ENCODE measurements around the gene HMSD.

Gene HMSD

DNA sequence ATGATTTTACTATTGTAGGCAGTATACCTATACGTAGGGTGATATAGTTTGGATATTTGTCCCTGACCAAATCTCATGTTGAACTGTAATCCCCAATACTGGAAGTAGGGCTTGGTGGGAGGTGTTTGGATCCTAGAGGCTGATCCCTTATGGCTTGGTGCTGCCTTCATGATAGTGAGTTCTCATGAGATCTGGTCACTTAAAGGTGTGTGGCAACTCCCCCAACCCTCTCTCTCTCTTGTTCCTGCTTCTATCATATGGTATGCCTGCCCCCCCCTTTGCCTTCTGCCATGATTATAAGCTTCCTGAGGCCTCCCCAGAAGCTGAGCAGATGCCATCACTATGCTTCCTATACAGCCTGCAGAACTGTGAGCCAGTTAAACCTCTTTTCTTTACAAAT is 43.0 kb upstream of the HMSD start:
- TF ChIP-seq, protein P1, sequence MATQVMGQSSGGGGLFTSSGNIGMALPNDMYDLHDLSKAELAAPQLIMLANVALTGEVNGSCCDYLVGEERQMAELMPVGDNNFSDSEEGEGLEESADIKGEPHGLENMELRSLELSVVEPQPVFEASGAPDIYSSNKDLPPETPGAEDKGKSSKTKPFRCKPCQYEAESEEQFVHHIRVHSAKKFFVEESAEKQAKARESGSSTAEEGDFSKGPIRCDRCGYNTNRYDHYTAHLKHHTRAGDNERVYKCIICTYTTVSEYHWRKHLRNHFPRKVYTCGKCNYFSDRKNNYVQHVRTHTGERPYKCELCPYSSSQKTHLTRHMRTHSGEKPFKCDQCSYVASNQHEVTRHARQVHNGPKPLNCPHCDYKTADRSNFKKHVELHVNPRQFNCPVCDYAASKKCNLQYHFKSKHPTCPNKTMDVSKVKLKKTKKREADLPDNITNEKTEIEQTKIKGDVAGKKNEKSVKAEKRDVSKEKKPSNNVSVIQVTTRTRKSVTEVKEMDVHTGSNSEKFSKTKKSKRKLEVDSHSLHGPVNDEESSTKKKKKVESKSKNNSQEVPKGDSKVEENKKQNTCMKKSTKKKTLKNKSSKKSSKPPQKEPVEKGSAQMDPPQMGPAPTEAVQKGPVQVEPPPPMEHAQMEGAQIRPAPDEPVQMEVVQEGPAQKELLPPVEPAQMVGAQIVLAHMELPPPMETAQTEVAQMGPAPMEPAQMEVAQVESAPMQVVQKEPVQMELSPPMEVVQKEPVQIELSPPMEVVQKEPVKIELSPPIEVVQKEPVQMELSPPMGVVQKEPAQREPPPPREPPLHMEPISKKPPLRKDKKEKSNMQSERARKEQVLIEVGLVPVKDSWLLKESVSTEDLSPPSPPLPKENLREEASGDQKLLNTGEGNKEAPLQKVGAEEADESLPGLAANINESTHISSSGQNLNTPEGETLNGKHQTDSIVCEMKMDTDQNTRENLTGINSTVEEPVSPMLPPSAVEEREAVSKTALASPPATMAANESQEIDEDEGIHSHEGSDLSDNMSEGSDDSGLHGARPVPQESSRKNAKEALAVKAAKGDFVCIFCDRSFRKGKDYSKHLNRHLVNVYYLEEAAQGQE (IDR thresholded peaks at IDR 0.05; ENCODE audit: low read depth) = no peak
- TF ChIP-seq CREB1 (IDR thresholded peaks at IDR 0.05; ENCODE audit: low read depth) = no peak
- no peak for TF ChIP-seq EGR1 (IDR thresholded peaks at IDR 0.05)
- TF ChIP-seq ZBTB7A (IDR thresholded peaks at IDR 0.05; ENCODE audit: low read depth) = no peak
- TF ChIP-seq FOXM1 (IDR thresholded peaks at IDR 0.05; ENCODE audit: borderline replicate concordance, low read depth) = no peak
- TF ChIP-seq CEBPB (IDR thresholded peaks at IDR 0.05) = no peak
- no peak for TF ChIP-seq TEAD4 (IDR thresholded peaks at IDR 0.05)
- no peak for TF ChIP-seq NFIC (IDR thresholded peaks at IDR 0.05)
- no peak for TF ChIP-seq TAF1 (IDR thresholded peaks at IDR 0.05; ENCODE audit: low read depth)
- TF ChIP-seq YY1 (IDR thresholded peaks at IDR 0.05; ENCODE audit: low read depth) = no peak
- TF ChIP-seq, protein P2, sequence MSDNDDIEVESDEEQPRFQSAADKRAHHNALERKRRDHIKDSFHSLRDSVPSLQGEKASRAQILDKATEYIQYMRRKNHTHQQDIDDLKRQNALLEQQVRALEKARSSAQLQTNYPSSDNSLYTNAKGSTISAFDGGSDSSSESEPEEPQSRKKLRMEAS (IDR thresholded peaks at IDR 0.05) = no peak
- TF ChIP-seq RAD21 (IDR thresholded peaks at IDR 0.05; ENCODE audit: low read depth) = no peak
- TF ChIP-seq, protein P3, sequence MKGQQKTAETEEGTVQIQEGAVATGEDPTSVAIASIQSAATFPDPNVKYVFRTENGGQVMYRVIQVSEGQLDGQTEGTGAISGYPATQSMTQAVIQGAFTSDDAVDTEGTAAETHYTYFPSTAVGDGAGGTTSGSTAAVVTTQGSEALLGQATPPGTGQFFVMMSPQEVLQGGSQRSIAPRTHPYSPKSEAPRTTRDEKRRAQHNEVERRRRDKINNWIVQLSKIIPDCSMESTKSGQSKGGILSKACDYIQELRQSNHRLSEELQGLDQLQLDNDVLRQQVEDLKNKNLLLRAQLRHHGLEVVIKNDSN (IDR thresholded peaks at IDR 0.05) = no peak
- TF ChIP-seq TCF12 (IDR thresholded peaks at IDR 0.05; ENCODE audit: low read depth) = no peak
- no peak for TF ChIP-seq EP300 (IDR thresholded peaks at IDR 0.05; ENCODE audit: borderline replicate concordance)

DNA sequence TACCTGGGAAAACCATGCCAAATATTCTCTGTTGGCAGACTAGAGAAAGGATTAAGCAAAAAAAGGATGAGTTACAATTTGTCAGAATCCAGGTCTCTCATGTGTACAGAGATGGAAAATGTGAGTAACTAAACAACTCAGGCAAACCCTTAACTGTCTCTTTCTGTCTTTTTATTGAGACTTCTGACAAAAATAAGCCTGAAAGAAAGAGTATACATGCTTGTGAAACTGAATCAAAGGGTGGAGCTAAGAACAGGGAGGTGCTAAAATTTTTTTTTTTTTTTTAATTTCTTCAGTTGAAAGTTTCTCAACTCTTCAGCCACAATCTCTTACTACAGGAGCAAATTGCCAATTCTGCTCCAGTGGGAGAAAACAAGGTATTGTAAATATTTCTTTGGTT is 41.4 kb upstream of the HMSD start, which contains the start of gene SERPINB10:
Gene SERPINB10, plus strand, starts transcription at position 295 of the 400 bp plus-strand sequence. CDS start 7,553 bp downstream, outside the sequence.
- TF ChIP-seq EP300 (IDR thresholded peaks at IDR 0.05; ENCODE audit: borderline replicate concordance) (no peak), NFIC (IDR thresholded peaks at IDR 0.05) (no peak), TEAD4 (IDR thresholded peaks at IDR 0.05) (no peak), TAF1 (IDR thresholded peaks at IDR 0.05; ENCODE audit: low read depth) (no peak), CEBPB (IDR thresholded peaks at IDR 0.05) (no peak)

DNA sequence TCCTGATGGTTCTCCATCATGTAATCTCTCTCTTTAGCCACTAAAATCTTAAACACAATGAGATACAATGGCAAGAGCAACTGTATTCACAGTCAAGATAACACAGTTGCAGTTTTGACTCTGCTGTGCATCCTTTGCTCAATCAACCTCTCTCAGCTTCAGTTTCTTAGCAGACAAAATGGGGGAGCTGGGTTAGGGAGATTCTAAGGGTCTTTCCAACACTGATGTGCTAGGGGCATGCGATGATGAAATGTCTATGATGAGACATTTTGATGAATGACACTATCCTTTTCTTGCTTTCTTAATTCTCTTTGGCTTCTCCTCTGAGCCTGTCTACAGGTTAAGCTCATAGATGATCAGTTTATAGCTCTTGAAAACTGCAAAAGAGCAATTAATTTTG is 40.2 kb upstream of the HMSD start:
- TF ChIP-seq TCF12 (IDR thresholded peaks at IDR 0.05; ENCODE audit: low read depth) (no peak), FOXM1 (IDR thresholded peaks at IDR 0.05; ENCODE audit: borderline replicate concordance, low read depth) (no peak), TAF1 (IDR thresholded peaks at IDR 0.05; ENCODE audit: low read depth) (no peak)
- TF ChIP-seq, protein P1 (IDR thresholded peaks at IDR 0.05; ENCODE audit: low read depth) = no peak
- TF ChIP-seq, protein P2 (IDR thresholded peaks at IDR 0.05) = no peak

DNA sequence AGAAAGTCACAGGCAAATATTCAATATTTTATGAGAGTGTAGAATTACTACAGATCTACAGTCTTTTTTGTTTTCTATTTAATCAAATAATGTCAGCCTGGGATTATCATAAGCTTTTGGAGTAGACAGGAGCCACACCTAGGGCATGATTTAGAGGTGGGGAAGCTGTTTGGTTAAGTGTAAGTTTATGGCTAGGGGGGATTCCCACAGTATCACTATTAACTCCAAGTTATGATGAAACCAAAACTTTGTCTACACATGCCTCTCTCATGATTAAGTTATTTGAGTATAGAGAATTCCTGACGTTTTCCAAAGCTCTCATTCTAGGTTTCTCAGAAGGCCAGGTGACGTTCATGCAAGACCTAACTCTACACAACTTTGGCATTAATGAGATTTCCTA is 39.2 kb upstream of the HMSD start:
- TF ChIP-seq TEAD4 (IDR thresholded peaks at IDR 0.05) (no peak), RAD21 (IDR thresholded peaks at IDR 0.05; ENCODE audit: low read depth) (no peak), CEBPB (IDR thresholded peaks at IDR 0.05) (no peak), CREB1 (IDR thresholded peaks at IDR 0.05; ENCODE audit: low read depth) (no peak), EP300 (IDR thresholded peaks at IDR 0.05; ENCODE audit: borderline replicate concordance) (no peak), YY1 (IDR thresholded peaks at IDR 0.05; ENCODE audit: low read depth) (no peak), EGR1 (IDR thresholded peaks at IDR 0.05) (no peak)

DNA sequence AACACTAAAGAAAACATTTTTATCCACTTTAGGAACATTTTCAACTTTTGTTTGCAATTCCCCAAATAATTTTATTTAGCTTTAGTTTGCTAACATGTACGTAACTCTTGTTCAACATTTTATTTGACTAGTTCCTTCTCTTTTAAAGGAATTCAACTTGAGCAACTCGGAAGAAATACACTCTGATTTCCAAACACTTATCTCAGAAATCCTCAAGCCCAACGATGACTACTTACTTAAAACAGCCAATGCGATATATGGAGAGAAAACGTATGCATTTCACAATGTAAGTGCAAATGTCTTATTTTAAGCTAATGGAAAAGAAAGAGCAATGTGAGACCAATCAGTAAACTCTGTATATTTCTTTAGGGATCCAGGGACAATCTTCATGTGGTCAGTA is 31.3 kb upstream of the HMSD start:
- TF ChIP-seq, protein P3 (IDR thresholded peaks at IDR 0.05) = no peak
- TF ChIP-seq TEAD4 (IDR thresholded peaks at IDR 0.05) (no peak), NFIC (IDR thresholded peaks at IDR 0.05) (no peak), TCF12 (IDR thresholded peaks at IDR 0.05; ENCODE audit: low read depth) (no peak), CEBPB (IDR thresholded peaks at IDR 0.05) (no peak), RAD21 (IDR thresholded peaks at IDR 0.05; ENCODE audit: low read depth) (no peak), FOXM1 (IDR thresholded peaks at IDR 0.05; ENCODE audit: borderline replicate concordance, low read depth) (no peak), EGR1 (IDR thresholded peaks at IDR 0.05) (no peak), YY1 (IDR thresholded peaks at IDR 0.05; ENCODE audit: low read depth) (no peak), CREB1 (IDR thresholded peaks at IDR 0.05; ENCODE audit: low read depth) (no peak), TAF1 (IDR thresholded peaks at IDR 0.05; ENCODE audit: low read depth) (no peak), EP300 (IDR thresholded peaks at IDR 0.05; ENCODE audit: borderline replicate concordance) (no peak), ZBTB7A (IDR thresholded peaks at IDR 0.05; ENCODE audit: low read depth) (no peak)
- TF ChIP-seq, protein P2 (IDR thresholded peaks at IDR 0.05) = no peak
- TF ChIP-seq, protein P1 (IDR thresholded peaks at IDR 0.05; ENCODE audit: low read depth) = no peak
